HG03280 (cell line): ENCODE measurements around the gene TRAPPC6A.
A peak's percentile ranks its signal among the peaks of the same experiment; 100 is the strongest.

ENCODE experiments used
- ATAC-seq: cut with Tn5 transposase; IDR thresholded peaks from one replicate; pipeline ENCODE4 v1.9.1; 2021; ENCODE audit warnings: mild to moderate bottlenecking, moderate library complexity; ENCODE audit not compliant: unreplicated experiment

TRAPPC6A gene

GRCh38 chr19:45177817-45178261 is at the start of gene TRAPPC6A:
TRAPPC6A (minus strand) TSS chr19:45178237; CDS start chr19:45178218, 19 bp downstream.
- ATAC-seq, result peak; percentile 0

GRCh38 chr19:45224645-45225044 is 46.6 kb upstream of the TRAPPC6A start:
- no peak for ATAC-seq

GRCh38 chr19:45223879-45224278 is 45.8 kb upstream of the TRAPPC6A start:
- ATAC-seq, result no peak

GRCh38 chr19:45222724-45223123 is 44.7 kb upstream of the TRAPPC6A start:
- no peak for ATAC-seq

- no peak for ATAC-seq
Observed at GRCh38 chr19:45218911-45219743, 41.1 kb upstream of the TRAPPC6A start.

GRCh38 chr19:45218426-45218825 is 40.4 kb upstream of the TRAPPC6A start:
- ATAC-seq, result no peak

GRCh38 chr19:45217957-45218334 is 39.9 kb upstream of the TRAPPC6A start:
- ATAC-seq, result no peak

GRCh38 chr19:45217193-45217956 is 39.3 kb upstream of the TRAPPC6A start:
- no peak for ATAC-seq

- ATAC-seq, result no peak
Observed at GRCh38 chr19:45216667-45217066, 38.6 kb upstream of the TRAPPC6A start.

GRCh38 chr19:45215391-45216191 is 37.6 kb upstream of the TRAPPC6A start:
- ATAC-seq, result no peak

- ATAC-seq, result no peak
Observed at GRCh38 chr19:45213031-45213430, 35.0 kb upstream of the TRAPPC6A start.

GRCh38 chr19:45211751-45212381 is 33.8 kb upstream of the TRAPPC6A start:
- ATAC-seq, result no peak

- no peak for ATAC-seq
Observed at GRCh38 chr19:45206328-45206727, 28.3 kb upstream of the TRAPPC6A start.

- ATAC-seq, result no peak
Observed at GRCh38 chr19:45205810-45206209, 27.8 kb upstream of the TRAPPC6A start.

GRCh38 chr19:45202637-45203036 is 24.6 kb upstream of the TRAPPC6A start:
- no peak for ATAC-seq

GRCh38 chr19:45200568-45200967 is 22.5 kb upstream of the TRAPPC6A start:
- no peak for ATAC-seq

GRCh38 chr19:45195764-45196163 is 17.7 kb upstream of the TRAPPC6A start:
- no peak for ATAC-seq

GRCh38 chr19:45191375-45191774 is 13.3 kb upstream of the TRAPPC6A start:
- no peak for ATAC-seq

- ATAC-seq, result no peak
Observed at GRCh38 chr19:45189971-45190370, 11.9 kb upstream of the TRAPPC6A start.

- no peak for ATAC-seq
Observed at GRCh38 chr19:45187421-45188100, 9.5 kb upstream of the TRAPPC6A start.
